Suprapubic skin (tissue), 4 donors: ENCODE data around the gene LRRC27.

Experiments used
- CTCF ChIP-seq, 2 donors: fragments of 200-600 bp in 1 of 2; fragments of 450-650 bp in 1 of 2; sonication (generic) in 1 of 2; IDR thresholded peaks; one replicate each; pipeline ENCODE4 v1.5.1; 2016 to 2019; ENCODE audit warnings: antibody characterized with exemption in 2 of 2, mild to moderate bottlenecking in 1 of 2, moderate library complexity in 1 of 2
- EP300 ChIP-seq: sonication (generic); formaldehyde crosslinking; IDR thresholded peaks from one replicate; pipeline ENCODE4 v1.6.1; 2017; ENCODE audit warnings: antibody characterized with exemption
- POLR2A ChIP-seq, 2 donors: fragments of 450-650 bp; IDR thresholded peaks; one replicate each; pipeline ENCODE4 v1.6.1; 2017; ENCODE audit warnings: antibody characterized with exemption in 2 of 2, mild to moderate bottlenecking in 2 of 2, moderate library complexity in 2 of 2
- POLR2AphosphoS5 ChIP-seq, 3 donors: sonication (generic); formaldehyde crosslinking; IDR thresholded peaks; one replicate each; pipeline ENCODE4 v1.6.1; 2017; ENCODE audit warnings: antibody characterized with exemption in 3 of 3

GRCh38 chr10:132420981-132421846 lies 89.2 kb downstream of the LRRC27 start:
- TF ChIP-seq POLR2AphosphoS5 (IDR thresholded peaks at IDR 0.05) (no peak), CTCF (IDR thresholded peaks at IDR 0.05) (no peak), POLR2A (IDR thresholded peaks at IDR 0.05) (no peak), EP300 (no peak)
